ENCODE results near the gene ASIP. TPM values are rescaled to one million over a fixed set of nuclear protein-coding genes. Genes with fewer than 3 reads are reported as not detected.
"Not testable (repeated sequence)": the region's sequence is repeated elsewhere in the genome, so short reads cannot be mapped to it uniquely, and the experiment has no call there.

The ASIP gene
- total RNA-seq, 1 experiment from 2014 or later, result not detected

- no peak for DNase-seq (ENCODE audit: low read depth)
Observed at GRCh38 chr20:34242879-34243278, 1.7 kb downstream of the ASIP start.

- DNase-seq (ENCODE audit: low read depth), result no peak
Observed at GRCh38 chr20:34243377-34243776, 2.2 kb downstream of the ASIP start.

DNA sequence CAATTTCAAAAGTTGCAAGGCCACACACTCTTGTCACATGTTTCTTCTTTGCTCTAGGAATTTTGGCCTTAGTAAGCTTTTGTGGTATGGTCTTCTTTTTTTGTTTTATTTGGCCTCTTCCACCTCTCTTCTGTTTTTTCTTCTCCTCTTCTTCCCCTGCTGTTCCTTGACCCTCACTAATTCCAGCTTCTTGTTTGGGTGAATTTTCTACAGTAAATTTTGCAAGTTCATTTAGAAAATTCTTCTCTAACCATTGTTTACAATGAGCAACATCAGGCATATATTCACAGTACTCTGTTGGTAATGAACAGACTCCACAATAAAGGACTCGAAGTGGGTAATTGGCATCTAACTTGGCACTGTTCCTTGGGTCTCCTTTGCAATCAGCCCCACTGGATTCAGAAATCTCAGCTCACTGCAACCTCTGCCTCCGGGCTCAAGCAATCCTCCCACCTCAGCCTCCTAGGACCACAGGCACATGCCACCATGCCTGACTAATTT lies 5.0 kb downstream of the ASIP start:
- DNase-seq (ENCODE audit: low read depth), result peak; percentile 37

- peak; percentile 54 for DNase-seq (ENCODE audit: low read depth)
Observed at GRCh38 chr20:34249291-34249690, 8.1 kb downstream of the ASIP start.

GRCh38 chr20:34250005-34250404 lies 8.8 kb downstream of the ASIP start:
- peak; percentile 28 for DNase-seq (ENCODE audit: low read depth)

- no peak for DNase-seq (ENCODE audit: low read depth)
Observed at GRCh38 chr20:34251619-34252018, 10.4 kb downstream of the ASIP start.

GRCh38 chr20:34252431-34253086 lies 11.3 kb downstream of the ASIP start:
- DNase-seq (ENCODE audit: low read depth), result not testable (repeated sequence)

DNA sequence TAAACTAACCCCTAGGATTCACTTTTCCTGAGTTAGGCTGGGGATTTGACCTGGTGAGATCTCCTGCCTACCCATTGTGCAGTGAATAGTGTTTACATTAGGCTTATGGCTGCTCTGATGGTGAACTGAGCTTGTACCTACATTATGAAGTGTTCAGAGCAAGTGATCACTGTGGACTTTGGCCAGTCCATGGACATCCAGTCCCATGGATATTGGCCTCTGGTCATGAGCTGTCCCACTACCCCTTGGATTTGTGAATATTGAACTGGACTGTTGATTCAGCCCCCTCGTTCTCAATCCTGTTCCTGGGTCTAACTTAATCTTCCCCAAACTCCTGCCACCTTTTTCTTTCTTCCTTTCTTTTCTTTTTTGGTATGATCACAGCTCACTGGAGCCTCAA lies 13.8 kb downstream of the ASIP start:
- DNase-seq (ENCODE audit: low read depth), result no peak

- DNase-seq (ENCODE audit: low read depth), result no peak
Observed at GRCh38 chr20:34256629-34257124, 15.5 kb downstream of the ASIP start.

- no peak for DNase-seq (ENCODE audit: low read depth)
Observed at GRCh38 chr20:34260208-34260942, 19.2 kb downstream of the ASIP start.

DNA sequence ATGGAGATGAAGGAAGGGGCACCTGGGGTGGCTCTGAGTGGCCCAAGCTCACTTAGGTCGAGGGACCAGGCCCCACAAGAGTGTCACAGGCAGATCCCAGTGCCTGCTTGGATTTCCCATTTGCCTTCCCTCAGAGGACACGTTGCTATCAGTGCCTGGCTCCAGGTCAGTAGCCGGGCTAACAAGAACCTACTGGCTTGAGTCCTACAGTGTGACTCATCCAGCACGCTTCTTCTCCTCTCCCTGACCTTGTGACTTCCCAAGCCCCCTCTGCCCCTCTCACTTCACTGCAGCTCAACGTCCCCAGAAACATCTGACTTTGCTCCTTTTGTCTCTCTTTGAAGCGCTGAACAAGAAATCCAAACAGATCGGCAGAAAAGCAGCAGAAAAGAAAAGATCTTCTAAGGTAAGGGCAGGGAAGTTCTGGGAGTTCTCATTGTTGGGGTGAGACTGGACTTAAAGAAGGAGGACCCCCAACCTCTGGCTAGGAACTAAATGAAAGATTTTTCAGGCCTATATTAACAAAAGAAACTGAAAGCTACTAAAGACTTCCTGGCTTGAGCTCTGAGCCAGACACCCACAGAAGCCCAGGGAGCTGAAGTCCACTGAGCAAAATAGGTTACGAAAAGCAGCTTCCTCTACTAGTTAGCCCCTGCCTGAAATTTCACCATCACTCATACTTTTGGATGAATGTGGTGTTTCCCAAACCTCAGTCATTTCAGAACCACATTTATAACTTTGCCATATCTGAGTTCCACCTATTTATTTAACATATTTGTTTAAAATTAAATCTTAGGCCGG lies 21.5 kb downstream of the ASIP start:
- peak; percentile 75 for DNase-seq (ENCODE audit: low read depth)

DNA sequence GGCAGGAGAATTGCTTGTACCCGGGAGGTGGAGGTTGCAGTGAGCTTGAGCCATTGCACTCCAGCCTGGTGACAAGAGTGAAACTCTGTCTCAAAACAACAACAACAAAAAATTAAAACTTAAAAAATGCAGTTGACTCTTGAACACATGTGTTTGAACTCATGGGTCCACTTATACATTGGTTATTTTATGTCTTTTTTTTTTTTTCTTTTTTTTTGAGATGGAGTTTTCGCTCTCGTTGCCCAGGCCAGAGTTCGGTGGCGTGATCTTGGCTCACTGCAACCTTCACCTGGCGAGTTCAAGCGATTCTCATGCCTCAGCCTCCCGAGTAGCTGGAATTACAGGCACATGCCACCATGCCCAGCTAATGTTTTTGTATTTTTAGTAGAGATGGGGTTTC lies 22.2 kb downstream of the ASIP start:
- not testable (repeated sequence) for DNase-seq (ENCODE audit: low read depth)

GRCh38 chr20:34264141-34264540 lies 22.9 kb downstream of the ASIP start:
- DNase-seq (ENCODE audit: low read depth), result no peak

DNA sequence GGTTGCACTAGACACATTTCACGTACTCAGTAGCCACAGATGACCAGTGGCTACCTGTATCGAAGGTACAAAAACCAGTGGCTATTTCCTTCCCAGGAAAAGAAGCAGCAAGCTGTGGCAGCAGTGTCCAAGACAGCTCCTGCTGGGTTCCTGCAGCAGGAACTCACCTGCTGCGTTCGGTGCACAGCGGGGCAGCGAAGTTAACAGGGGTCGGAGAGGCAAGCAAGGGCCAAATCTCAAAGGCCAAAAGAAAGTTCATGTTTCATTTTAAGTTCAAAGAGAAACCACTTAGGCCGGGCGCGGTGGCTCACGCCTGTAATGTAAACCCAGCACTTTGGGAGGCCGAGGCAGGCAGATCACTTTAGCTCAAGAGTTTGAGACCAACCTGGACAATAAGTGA lies 26.9 kb downstream of the ASIP start:
- DNase-seq (ENCODE audit: low read depth), result no peak

DNA sequence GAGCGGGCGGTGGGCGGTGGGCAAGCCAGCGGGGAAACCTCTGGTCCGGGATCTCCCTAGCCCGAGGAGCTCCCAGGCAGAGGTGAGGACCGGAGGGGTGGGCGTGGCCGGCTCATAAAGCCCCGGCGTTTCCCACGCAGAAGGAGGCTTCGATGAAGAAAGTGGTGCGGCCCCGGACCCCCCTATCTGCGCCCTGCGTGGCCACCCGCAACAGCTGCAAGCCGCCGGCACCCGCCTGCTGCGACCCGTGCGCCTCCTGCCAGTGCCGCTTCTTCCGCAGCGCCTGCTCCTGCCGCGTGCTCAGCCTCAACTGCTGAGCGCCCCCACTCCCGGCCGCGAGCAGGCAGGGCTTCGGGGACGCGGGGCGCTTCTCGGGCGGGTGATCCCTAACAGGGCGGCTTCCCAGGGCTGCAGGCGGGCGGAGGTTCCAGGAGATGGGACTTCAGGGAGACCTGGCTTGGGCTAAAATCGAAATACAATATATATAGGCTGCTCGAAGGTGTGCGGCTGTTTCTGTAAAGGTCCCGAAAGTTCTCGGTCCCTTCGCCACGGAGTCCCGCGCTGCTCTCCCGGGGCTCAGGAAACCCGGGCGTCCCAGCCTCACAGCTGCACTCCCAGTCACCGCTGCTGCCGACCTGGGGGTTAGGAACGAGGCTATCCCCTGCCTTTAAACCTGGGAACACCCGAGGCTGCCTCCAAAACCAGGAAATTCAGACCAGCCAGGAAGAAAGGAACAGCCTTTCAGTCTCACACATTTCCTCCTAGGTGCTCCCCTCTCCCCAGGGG lies 27.8 kb downstream of the ASIP start:
- DNase-seq (ENCODE audit: low read depth), result no peak

DNA sequence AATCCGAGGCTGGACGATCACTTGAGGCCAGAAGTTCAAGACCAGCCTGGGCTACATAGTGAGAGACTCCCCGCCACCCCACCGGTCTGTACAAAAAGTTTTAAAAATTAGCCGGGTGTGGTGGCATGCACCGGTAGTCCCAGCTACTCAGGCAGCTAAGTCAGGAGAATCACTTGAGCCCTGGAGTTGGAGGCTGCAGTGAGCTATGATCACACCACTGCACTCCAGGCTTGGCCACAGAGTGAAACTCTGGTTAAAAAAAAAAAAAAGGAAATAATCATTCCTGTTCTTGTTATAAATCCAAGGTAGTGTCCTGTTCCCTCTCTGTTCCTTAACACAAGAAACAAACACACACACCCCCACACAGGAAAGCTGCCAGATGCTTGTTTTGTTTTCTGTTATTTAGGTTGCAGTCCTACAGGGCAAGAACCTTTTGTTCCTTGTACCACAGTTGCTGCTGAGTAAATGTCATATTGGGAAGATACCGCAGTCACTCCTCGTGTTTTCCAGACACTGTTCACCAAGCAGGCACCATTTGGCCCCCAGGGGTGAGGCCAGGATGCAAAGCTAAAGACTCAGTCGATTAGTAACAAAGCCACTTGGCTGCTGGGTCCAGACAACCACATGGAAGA lies 28.9 kb downstream of the ASIP start:
- DNase-seq (ENCODE audit: low read depth), result peak; percentile 56

GRCh38 chr20:34271956-34272355 lies 30.7 kb downstream of the ASIP start:
- DNase-seq (ENCODE audit: low read depth), result peak; percentile 99

DNA sequence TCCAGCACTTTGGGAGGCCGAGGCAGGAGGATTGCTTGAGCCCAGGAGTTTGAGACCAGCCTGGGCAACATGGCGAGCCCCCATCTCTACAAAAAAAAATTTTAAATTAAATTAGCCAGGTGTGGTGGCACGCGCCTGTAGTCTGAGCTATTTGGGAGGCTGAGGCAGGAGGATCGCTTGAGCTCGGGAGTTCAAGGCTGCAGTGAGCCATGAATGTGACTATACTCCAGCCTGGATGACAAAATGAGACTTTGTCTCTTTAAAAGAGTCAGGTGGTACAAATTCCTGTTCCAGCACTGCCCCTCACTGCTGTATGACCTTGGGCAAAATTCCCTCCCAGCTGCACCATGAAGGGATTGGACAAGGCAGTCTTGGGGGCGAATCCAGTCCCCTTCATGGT lies 33.5 kb downstream of the ASIP start:
- no peak for DNase-seq (ENCODE audit: low read depth)

DNA sequence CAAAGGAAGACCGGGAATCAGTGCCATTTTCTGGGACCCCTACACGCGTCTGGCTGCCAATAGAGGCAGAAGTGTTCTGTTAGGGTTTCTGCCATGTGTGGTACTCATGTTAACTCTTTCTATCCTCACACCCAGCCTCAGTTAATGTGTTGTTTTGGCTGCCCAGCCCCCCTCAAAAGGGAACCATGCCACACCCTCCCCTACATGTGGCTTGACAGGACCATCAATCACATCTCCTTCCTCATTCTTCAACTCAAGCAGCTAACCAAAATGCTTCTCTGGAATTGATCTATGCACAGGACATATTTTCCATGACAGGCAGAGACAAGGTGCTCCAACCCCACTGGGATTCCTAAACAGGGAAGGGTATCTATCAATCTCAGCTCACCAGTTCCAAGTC lies 40.0 kb downstream of the ASIP start:
- DNase-seq (ENCODE audit: low read depth), result no peak

DNA sequence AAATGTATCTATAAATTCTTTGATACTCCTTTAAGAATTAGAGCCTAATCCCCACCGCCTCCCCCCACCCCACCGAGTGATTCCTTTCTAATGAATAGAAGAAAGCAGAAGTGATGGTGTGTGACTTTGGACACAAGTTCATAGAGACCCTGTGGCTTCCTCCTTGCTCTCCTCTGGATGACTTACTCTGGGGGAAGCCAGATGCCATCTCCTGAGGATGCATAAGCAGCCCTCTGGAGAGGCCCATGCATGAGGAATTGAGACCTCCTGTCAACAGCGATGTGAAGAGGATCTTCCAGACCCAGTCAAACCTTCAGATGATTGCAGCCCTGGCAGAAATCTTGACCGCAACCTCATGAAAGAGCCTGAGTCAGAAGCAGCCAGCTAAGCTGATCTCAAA lies 40.8 kb downstream of the ASIP start:
- no peak for DNase-seq (ENCODE audit: low read depth)

DNA sequence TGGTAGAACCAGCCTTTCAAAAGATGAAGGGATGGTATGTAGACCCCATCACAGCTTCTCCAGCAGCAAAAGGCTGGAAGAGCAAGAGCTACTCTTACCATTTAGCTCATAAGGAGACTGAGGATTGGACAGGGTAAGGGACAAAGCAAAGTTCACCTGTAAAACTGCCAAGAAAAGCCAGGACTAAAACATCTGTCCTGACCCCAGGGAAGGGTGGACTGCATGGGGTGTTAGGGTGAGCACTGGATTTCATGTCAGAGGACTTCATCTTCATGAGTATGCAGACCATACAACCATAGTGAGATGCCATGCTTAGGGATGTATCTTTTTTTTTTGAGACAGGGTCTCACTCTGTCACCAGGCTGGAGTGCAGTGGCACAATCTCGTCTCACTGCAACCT lies 42.6 kb downstream of the ASIP start:
- DNase-seq (ENCODE audit: low read depth), result no peak

Measured in M059J (cell line).